HepG2 (cell line): ENCODE results near the gene DOCK4. TPM values are rescaled to one million over a fixed set of nuclear protein-coding genes. Genes with fewer than 3 reads are reported as not detected.

Source experiments
- BRCA1 ChIP-seq: sonication (generic); formaldehyde crosslinking; IDR thresholded peaks from 2 replicates; pipeline ENCODE4 v1.4.0; 2020; ENCODE audit warnings: missing genetic modification reagents
- CBX2 ChIP-seq, 2 experiments: fragments of 200-600 bp in 1 of 2; sonication (generic); formaldehyde crosslinking in 1 of 2; IDR thresholded peaks; 2 replicates each; pipeline versions ENCODE4 v1.7.0 to v1.8.1; 2018 to 2022; ENCODE audit warnings: low read depth in 2 of 2, low read length in 1 of 2, mild to moderate bottlenecking in 1 of 2, missing genetic modification reagents in 1 of 2
- JARID2 ChIP-seq: sonication (generic); formaldehyde crosslinking; IDR thresholded peaks from 2 replicates; pipeline ENCODE4 v1.8.1; 2023; ENCODE audit warnings: missing genetic modification reagents, inconsistent platforms; ENCODE audit not compliant: insufficient replicate concordance
- KAT7 ChIP-seq: IDR thresholded peaks from 2 replicates; pipeline ENCODE4 v1.6.1; 2018; ENCODE audit warnings: borderline replicate concordance, missing compliant biosample characterization
- MXI1 ChIP-seq: IDR thresholded peaks from 3 replicates; pipeline ENCODE4 v1.6.1; 2012; ENCODE audit warnings: low read depth, low read length, inconsistent platforms, borderline replicate concordance
- ZBTB7A ChIP-seq: sonication (generic); formaldehyde crosslinking; IDR thresholded peaks from 2 replicates; pipeline ENCODE4 v1.8.0; 2022; ENCODE audit warnings: mild to moderate bottlenecking, missing genetic modification reagents
- ZNF136 ChIP-seq: sonication (generic); formaldehyde crosslinking; IDR thresholded peaks from 2 replicates; pipeline ENCODE4 v1.8.1; 2022; ENCODE audit warnings: low read depth, mild to moderate bottlenecking, moderate library complexity, missing genetic modification reagents
- ZNF232 ChIP-seq: sonication (generic); formaldehyde crosslinking; IDR thresholded peaks from 2 replicates; pipeline ENCODE4 v1.4.0; 2020; ENCODE audit warnings: missing genetic modification reagents, borderline replicate concordance
- ZNF260 ChIP-seq: sonication (generic); formaldehyde crosslinking; IDR thresholded peaks from 2 replicates; pipeline ENCODE4 v1.4.0; 2020; ENCODE audit warnings: missing genetic modification reagents, low read depth, mild to moderate bottlenecking, borderline replicate concordance
- ZNF274 ChIP-seq: sonication (generic); formaldehyde crosslinking; IDR thresholded peaks from 2 replicates; pipeline ENCODE4 v1.5.1; 2020; ENCODE audit warnings: mild to moderate bottlenecking, missing genetic modification reagents
- ZNF382 ChIP-seq: sonication (generic); formaldehyde crosslinking; IDR thresholded peaks from 2 replicates; pipeline ENCODE4 v1.5.0; 2020; ENCODE audit warnings: missing genetic modification reagents, mild to moderate bottlenecking, borderline replicate concordance
- ZNF629 ChIP-seq: sonication (generic); formaldehyde crosslinking; conservative IDR thresholded peaks from 2 replicates; pipeline ENCODE4 v1.5.0; 2020; ENCODE audit warnings: missing genetic modification reagents
- ZNF747 ChIP-seq: sonication (generic); formaldehyde crosslinking; IDR thresholded peaks from 2 replicates; pipeline ENCODE4 v1.8.1; 2023; ENCODE audit warnings: missing genetic modification reagents, mild to moderate bottlenecking, borderline replicate concordance
- ZNF766 ChIP-seq: sonication (generic); formaldehyde crosslinking; IDR thresholded peaks from 2 replicates; pipeline ENCODE4 v1.5.0; 2020; ENCODE audit warnings: missing genetic modification reagents, borderline replicate concordance
- ZNF788 ChIP-seq: sonication (generic); formaldehyde crosslinking; IDR thresholded peaks from 2 replicates; pipeline ENCODE4 v1.5.0; 2020; ENCODE audit warnings: mild to moderate bottlenecking, missing genetic modification reagents, borderline replicate concordance
- ZNF83 ChIP-seq: sonication (generic); formaldehyde crosslinking; IDR thresholded peaks from 2 replicates; pipeline ENCODE4 v1.4.0; 2020; ENCODE audit warnings: missing genetic modification reagents, mild to moderate bottlenecking, borderline replicate concordance
- ZNF839 ChIP-seq: sonication (generic); formaldehyde crosslinking; IDR thresholded peaks from 2 replicates; pipeline ENCODE4 v1.4.0; 2020; ENCODE audit warnings: missing genetic modification reagents, mild to moderate bottlenecking, borderline replicate concordance
- ZSCAN30 ChIP-seq: sonication (generic); formaldehyde crosslinking; IDR thresholded peaks from 2 replicates; pipeline ENCODE4 v1.5.0; 2020; ENCODE audit warnings: mild to moderate bottlenecking, missing genetic modification reagents
- ZSCAN31 ChIP-seq: sonication (generic); formaldehyde crosslinking; IDR thresholded peaks from 2 replicates; pipeline ENCODE4 v1.5.0; 2020; ENCODE audit warnings: low read depth, mild to moderate bottlenecking, missing genetic modification reagents
- polyA plus RNA-seq, 8 experiments: library from polyadenylated mRNA; depleted of rRNA in 3 of 8; stranded (reverse) in 7 of 8; unstranded in 1 of 8; fragments of >200 nt; fragmentation: Illumina TruSeq in 4 of 8; extraction: Trizol in 4 of 8; gene quantifications; 2 replicates each; pipeline versions ENCODE4 v1.2.1 to v1.2.3, GENCODE V29; 2011 to 2016; ENCODE audit warnings: low read depth in 4 of 8, missing spikeins in 1 of 8, mixed read lengths in 1 of 8; ENCODE audit not compliant: insufficient read depth in 1 of 8
- total RNA-seq, 5 experiments: library from RNA; depleted of rRNA; stranded (reverse); fragments of >200 nt; fragmentation: Illumina TruSeq; extraction: Trizol; gene quantifications; 2 replicates each; pipeline ENCODE4 v1.2.3, GENCODE V29; 2016; ENCODE audit warnings: low read depth in 1 of 5
- TF ChIP-seq, protein P1 (sequence below): sonication (generic); formaldehyde crosslinking; conservative IDR thresholded peaks from 2 replicates; pipeline ENCODE4 v1.4.0; 2020; ENCODE audit warnings: mild to moderate bottlenecking, missing genetic modification reagents, moderate library complexity
- TF ChIP-seq, protein P2 (sequence below): sonication (generic); formaldehyde crosslinking; IDR thresholded peaks from 2 replicates; pipeline ENCODE4 v1.8.1; 2023; ENCODE audit warnings: mild to moderate bottlenecking, inconsistent platforms, moderate library complexity, missing genetic modification reagents, borderline replicate concordance
- TF ChIP-seq, protein P3 (sequence below): sonication (generic); formaldehyde crosslinking; IDR thresholded peaks from 2 replicates; pipeline ENCODE4 v1.4.0; 2020; ENCODE audit warnings: mild to moderate bottlenecking, missing genetic modification reagents
- TF ChIP-seq, protein P4 (sequence below): sonication (generic); formaldehyde crosslinking; IDR thresholded peaks from 2 replicates; pipeline ENCODE4 v1.4.0; 2020; ENCODE audit warnings: mild to moderate bottlenecking, missing genetic modification reagents

Gene DOCK4
- total and polyA plus RNA-seq, 2 of the 13 experiments (the other 11 are each of a cell fraction or from before 2014, with no cell fraction given), result 13.5 to 17.4 TPM

DNA sequence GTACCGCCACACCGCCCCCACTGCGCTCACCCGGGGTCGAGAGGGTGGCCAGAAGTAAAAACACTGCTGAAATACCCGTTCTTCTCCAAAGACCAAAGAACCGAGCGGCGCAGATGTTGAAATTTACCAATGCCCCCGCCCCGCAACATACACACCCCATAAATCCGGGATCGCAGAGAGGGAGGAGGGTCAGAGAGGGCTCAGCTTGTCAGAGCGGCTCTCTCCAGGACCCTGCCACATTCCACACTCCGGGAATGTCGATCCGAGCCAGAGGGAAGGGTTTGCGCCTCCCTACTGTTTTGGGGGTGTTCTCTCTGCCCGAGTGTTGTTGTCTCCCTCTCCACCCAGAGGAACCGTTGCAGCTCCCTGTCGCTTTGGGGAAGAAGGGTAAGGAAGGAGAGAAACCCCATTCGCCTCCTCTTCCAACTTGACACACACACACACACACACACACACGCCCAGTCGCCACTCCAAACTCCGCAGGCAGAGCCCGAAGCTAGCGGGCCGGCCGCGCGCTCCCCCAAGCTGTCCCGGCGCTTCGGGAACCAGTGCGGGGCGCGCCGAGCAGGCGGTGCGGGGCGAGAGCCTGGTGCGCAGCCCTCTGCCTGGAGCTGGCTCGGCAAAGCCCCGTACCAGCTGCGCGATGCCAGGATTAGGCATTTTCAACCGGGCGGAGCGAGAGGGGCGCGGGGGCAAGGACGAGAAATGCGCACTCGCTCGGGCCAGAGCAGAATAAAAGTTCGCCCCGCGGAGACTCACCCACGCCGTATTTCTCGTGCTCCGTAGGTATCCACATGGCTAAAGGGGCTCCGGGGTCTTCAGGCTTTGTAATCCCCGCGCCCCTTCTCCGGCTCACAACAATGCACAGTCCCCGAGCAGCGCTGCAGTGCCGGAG is 609 bp downstream of the DOCK4 start (continued):
- TF ChIP-seq, protein P1, sequence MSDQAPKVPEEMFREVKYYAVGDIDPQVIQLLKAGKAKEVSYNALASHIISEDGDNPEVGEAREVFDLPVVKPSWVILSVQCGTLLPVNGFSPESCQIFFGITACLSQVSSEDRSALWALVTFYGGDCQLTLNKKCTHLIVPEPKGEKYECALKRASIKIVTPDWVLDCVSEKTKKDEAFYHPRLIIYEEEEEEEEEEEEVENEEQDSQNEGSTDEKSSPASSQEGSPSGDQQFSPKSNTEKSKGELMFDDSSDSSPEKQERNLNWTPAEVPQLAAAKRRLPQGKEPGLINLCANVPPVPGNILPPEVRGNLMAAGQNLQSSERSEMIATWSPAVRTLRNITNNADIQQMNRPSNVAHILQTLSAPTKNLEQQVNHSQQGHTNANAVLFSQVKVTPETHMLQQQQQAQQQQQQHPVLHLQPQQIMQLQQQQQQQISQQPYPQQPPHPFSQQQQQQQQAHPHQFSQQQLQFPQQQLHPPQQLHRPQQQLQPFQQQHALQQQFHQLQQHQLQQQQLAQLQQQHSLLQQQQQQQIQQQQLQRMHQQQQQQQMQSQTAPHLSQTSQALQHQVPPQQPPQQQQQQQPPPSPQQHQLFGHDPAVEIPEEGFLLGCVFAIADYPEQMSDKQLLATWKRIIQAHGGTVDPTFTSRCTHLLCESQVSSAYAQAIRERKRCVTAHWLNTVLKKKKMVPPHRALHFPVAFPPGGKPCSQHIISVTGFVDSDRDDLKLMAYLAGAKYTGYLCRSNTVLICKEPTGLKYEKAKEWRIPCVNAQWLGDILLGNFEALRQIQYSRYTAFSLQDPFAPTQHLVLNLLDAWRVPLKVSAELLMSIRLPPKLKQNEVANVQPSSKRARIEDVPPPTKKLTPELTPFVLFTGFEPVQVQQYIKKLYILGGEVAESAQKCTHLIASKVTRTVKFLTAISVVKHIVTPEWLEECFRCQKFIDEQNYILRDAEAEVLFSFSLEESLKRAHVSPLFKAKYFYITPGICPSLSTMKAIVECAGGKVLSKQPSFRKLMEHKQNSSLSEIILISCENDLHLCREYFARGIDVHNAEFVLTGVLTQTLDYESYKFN (CRISPR knock-in tag), result no peak
- TF ChIP-seq, protein P2, sequence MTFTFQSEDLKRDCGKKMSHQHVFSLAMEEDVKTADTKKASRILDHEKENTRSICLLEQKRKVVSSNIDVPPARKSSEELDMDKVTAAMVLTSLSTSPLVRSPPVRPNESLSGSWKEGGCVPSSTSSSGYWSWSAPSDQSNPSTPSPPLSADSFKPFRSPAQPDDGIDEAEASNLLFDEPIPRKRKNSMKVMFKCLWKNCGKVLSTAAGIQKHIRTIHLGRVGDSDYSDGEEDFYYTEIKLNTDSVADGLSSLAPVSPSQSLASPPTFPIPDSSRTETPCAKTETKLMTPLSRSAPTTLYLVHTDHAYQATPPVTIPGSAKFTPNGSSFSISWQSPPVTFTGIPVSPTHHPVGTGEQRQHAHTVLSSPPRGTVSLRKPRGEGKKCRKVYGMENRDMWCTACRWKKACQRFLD, result peak; percentile 57; the same call in 1 of the 2 replicates
- TF ChIP-seq ZNF232 (0 out of 2 replicates have a peak, but pooled peaks have one; percentile 50), KAT7 (CRISPR knock-in tag) (peak; percentile 40; the same call in 1 of the 2 replicates), ZNF83 (CRISPR knock-in tag) (no peak), CBX2 (IDR thresholded peaks at IDR 0.05; ENCODE audit: low read depth, low read length) (no peak), CBX2 (CRISPR knock-in tag; IDR thresholded peaks at IDR 0.05; ENCODE audit: low read depth) (no peak), ZNF839 (no peak), ZNF766 (CRISPR knock-in tag) (no peak), ZNF136 (CRISPR knock-in tag) (0 out of 2 replicates have a peak, but pooled peaks have one; percentile 10), MXI1 (no peak), ZNF274 (no peak; the same call in 1 of the 2 replicates), ZBTB7A (CRISPR knock-in tag) (0 out of 2 replicates have a peak, but pooled peaks have one; percentile 19), BRCA1 (CRISPR knock-in tag) (no peak), ZNF788 (CRISPR knock-in tag) (0 out of 2 replicates have a peak, but pooled peaks have one; percentile 38), ZNF382 (CRISPR knock-in tag) (no peak), ZNF747 (CRISPR knock-in tag) (no peak), JARID2 (CRISPR knock-in tag) (no peak), ZSCAN31 (CRISPR knock-in tag) (no peak), ZNF260 (CRISPR knock-in tag) (no peak), ZSCAN30 (CRISPR knock-in tag) (no peak), ZNF629 (no peak)
- TF ChIP-seq, protein P3, sequence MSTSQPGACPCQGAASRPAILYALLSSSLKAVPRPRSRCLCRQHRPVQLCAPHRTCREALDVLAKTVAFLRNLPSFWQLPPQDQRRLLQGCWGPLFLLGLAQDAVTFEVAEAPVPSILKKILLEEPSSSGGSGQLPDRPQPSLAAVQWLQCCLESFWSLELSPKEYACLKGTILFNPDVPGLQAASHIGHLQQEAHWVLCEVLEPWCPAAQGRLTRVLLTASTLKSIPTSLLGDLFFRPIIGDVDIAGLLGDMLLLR (CRISPR knock-in tag), result no peak; the same call in 1 of the 2 replicates
- TF ChIP-seq, protein P4, sequence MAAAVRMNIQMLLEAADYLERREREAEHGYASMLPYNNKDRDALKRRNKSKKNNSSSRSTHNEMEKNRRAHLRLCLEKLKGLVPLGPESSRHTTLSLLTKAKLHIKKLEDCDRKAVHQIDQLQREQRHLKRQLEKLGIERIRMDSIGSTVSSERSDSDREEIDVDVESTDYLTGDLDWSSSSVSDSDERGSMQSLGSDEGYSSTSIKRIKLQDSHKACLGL (CRISPR knock-in tag), result no peak; the same call in 1 of the 2 replicates
